K562 (cell line): Measurements from ENCODE around the gene TBC1D2. TPM values are rescaled to one million over a fixed set of nuclear protein-coding genes. Genes with fewer than 3 reads are reported as not detected.
A peak's percentile ranks its signal among the peaks of the same experiment; 100 is the strongest.

Source experiments
- ATAC-seq: fragments of 200-7000 bp; cut with Tn5 transposase; 3 replicates; pipeline ENCODE4 v1.9.1; 2020; ENCODE audit warnings: moderate library complexity
- BruUV-seq: library from RNA; stranded (reverse); fragments of 400-500 nt; replicated peaks from 2 replicates; lab custom pipeline; 2021; lab: Mats Ljungman, UMichigan
- CTCF ChIA-PET: fragments of 300-600 bp; formaldehyde crosslinking; extraction: SDS; loops from one replicate; lab custom pipeline; 2021; ENCODE audit warnings: low intra/inter-chr PET ratio; lab: Yijun Ruan, JAX
- POLR2A ChIA-PET: fragments of 300-600, 350-650 bp; sonication (Branson Sonifier 250); formaldehyde crosslinking; extraction: SDS; loops from one replicate; lab custom pipeline; 2021; ENCODE audit warnings: antibody characterized with exemption, inconsistent platforms; lab: Yijun Ruan, JAX
- DNase-seq, 4 experiments: peaks; one replicate each; pipeline versions ENCODE4 v3.0.0 to v3.0.0-alpha.2; 2011 to 2018; ENCODE audit warnings: low spot score in 3 of 4, mixed read lengths in 3 of 4; ENCODE audit errors: extremely low read depth in 1 of 4
- FAIRE-seq: peaks from 2 replicates; lab custom pipeline; 2011; peaks lifted over from hg19 to GRCh38; lab: Jason Lieb, UNC
- H2AFZ ChIP-seq: 2 replicates; pipeline ENCODE4 v1.6.0; 2011; ENCODE audit warnings: low read depth, low read length, control low read depth, inconsistent platforms
- H3K27ac ChIP-seq: fragments of 200-600 bp; 3 replicates; pipeline ENCODE4 v1.8.0; 2011; ENCODE audit warnings: low read depth, mild to moderate bottlenecking, control low read depth, inconsistent platforms, low read length, moderate library complexity, mixed read lengths; ENCODE audit errors: extremely low read depth
- H3K27me3 ChIP-seq, 2 experiments: fragments of 300-600 bp in 1 of 2; 2 replicates in 1 of 2; 3 replicates in 1 of 2; pipeline versions ENCODE4 v1.6.0 to v1.8.0; 2011; ENCODE audit warnings: inconsistent platforms in 2 of 2, low read length in 2 of 2, mild to moderate bottlenecking in 1 of 2, mixed read lengths in 1 of 2, moderate library complexity in 1 of 2; ENCODE audit not compliant: control insufficient read depth in 2 of 2, insufficient read depth in 2 of 2
- H3K36me3 ChIP-seq: fragments of 300-600 bp; 3 replicates; pipeline ENCODE4 v1.8.0; 2011; ENCODE audit warnings: mild to moderate bottlenecking, low read length, inconsistent platforms; ENCODE audit not compliant: control insufficient read depth, insufficient read depth
- H3K4me1 ChIP-seq, 2 experiments: fragments of 200-600 bp in 1 of 2; replicated peaks in 1 of 2; 2 replicates in 1 of 2; 3 replicates in 1 of 2; pipeline versions ENCODE4 v1.5.1 to v1.8.0; 2011; ENCODE audit warnings: inconsistent platforms in 2 of 2, low read length in 2 of 2, mild to moderate bottlenecking in 1 of 2, mixed read lengths in 1 of 2, moderate library complexity in 1 of 2; ENCODE audit not compliant: control insufficient read depth in 2 of 2, insufficient read depth in 2 of 2
- H3K4me2 ChIP-seq: 2 replicates; pipeline ENCODE4 v1.6.1; 2011; ENCODE audit warnings: low read length, control low read depth, inconsistent platforms, mixed read lengths; ENCODE audit not compliant: insufficient read depth
- H3K4me3 ChIP-seq: fragments of 200-600 bp; sonication (generic), shearing (Covaris generic); 2 replicates; pipeline ENCODE4 v1.5.1; 2016; ENCODE audit warnings: control low read depth, inconsistent platforms
- H3K79me2 ChIP-seq: fragments of 200-600 bp; 3 replicates; pipeline ENCODE4 v1.8.0; 2011; ENCODE audit warnings: low read length, inconsistent platforms; ENCODE audit not compliant: control insufficient read depth, insufficient read depth
- H3K9ac ChIP-seq, 2 experiments: 2 replicates each; pipeline versions ENCODE4 v1.6.0 to v1.6.1; 2011; ENCODE audit warnings: low read depth in 2 of 2, low read length in 2 of 2, control low read depth in 1 of 2, inconsistent platforms in 1 of 2, mild to moderate bottlenecking in 1 of 2, mixed read lengths in 1 of 2; ENCODE audit not compliant: insufficient read depth in 1 of 2
- H3K9me1 ChIP-seq: one replicate; pipeline ENCODE4 v1.6.0; 2011; ENCODE audit warnings: inconsistent platforms, mild to moderate bottlenecking, low read length, moderate library complexity; ENCODE audit not compliant: control insufficient read depth, insufficient read depth
- H3K9me3 ChIP-seq: replicated peaks from 2 replicates; pipeline ENCODE4 v1.5.1; 2011; ENCODE audit warnings: low read depth, low read length, inconsistent platforms; ENCODE audit not compliant: control insufficient read depth, insufficient read depth
- H4K20me1 ChIP-seq: replicated peaks from 2 replicates; pipeline ENCODE4 v1.6.1; 2011; ENCODE audit warnings: low read length, inconsistent platforms, mixed read lengths; ENCODE audit not compliant: control insufficient read depth, insufficient read depth
- AFF4 ChIP-seq: sonication (generic); formaldehyde crosslinking; IDR thresholded peaks from 2 replicates; pipeline ENCODE4 v1.8.0; 2023; ENCODE audit warnings: mild to moderate bottlenecking, missing genetic modification reagents
- CREB1 ChIP-seq, 2 experiments: sonication (generic) in 1 of 2; formaldehyde crosslinking in 1 of 2; IDR thresholded peaks; 2 replicates each; pipeline versions ENCODE4 v1.6.1 to v1.8.0; 2012 to 2022; ENCODE audit warnings: inconsistent platforms in 1 of 2, mild to moderate bottlenecking in 1 of 2, missing genetic modification reagents in 1 of 2, moderate library complexity in 1 of 2
- CXXC5 ChIP-seq: fragments of 250-450 bp; sonication (Bioruptor Pico); IDR thresholded peaks from 2 replicates; pipeline ENCODE4 v1.8.0; 2022; ENCODE audit warnings: inconsistent platforms, mild to moderate bottlenecking, moderate library complexity
- GABPA ChIP-seq: fragments of 200-800 bp; sonication (Bioruptor generic); conservative IDR thresholded peaks from 2 replicates; pipeline ENCODE4 v1.6.1; 2016; ENCODE audit warnings: low read depth, missing genetic modification characterization, missing compliant biosample characterization
- GATA2 ChIP-seq: sonication (generic); formaldehyde crosslinking; IDR thresholded peaks from 2 replicates; pipeline ENCODE4 v1.4.0; 2020; ENCODE audit warnings: mild to moderate bottlenecking, missing genetic modification reagents
- MED1 ChIP-seq: sonication (generic); formaldehyde crosslinking; IDR thresholded peaks from 2 replicates; pipeline ENCODE4 v1.8.1; 2023; ENCODE audit warnings: missing genetic modification reagents, borderline replicate concordance
- MEF2A ChIP-seq: IDR thresholded peaks from 2 replicates; pipeline ENCODE4 v1.6.1; 2011; ENCODE audit warnings: low read depth, mild to moderate bottlenecking, low read length, moderate library complexity; ENCODE audit not compliant: control insufficient read depth
- NR2C1 ChIP-seq, 2 experiments: fragments of 450-650 bp; IDR thresholded peaks; 2 replicates each; pipeline ENCODE4 v1.6.1; 2017; ENCODE audit warnings: mild to moderate bottlenecking in 2 of 2, antibody characterized with exemption in 1 of 2, inconsistent platforms in 1 of 2, missing compliant biosample characterization in 1 of 2, missing genetic modification characterization in 1 of 2
- NR2C2 ChIP-seq, 2 experiments: fragments of 200-800 bp in 1 of 2; sonication (Bioruptor generic) in 1 of 2; sonication (generic) in 1 of 2; formaldehyde crosslinking in 1 of 2; IDR thresholded peaks; 2 replicates each; pipeline versions ENCODE4 v1.6.1 to v1.8.0; 2016 to 2022; ENCODE audit warnings: mild to moderate bottlenecking in 1 of 2, missing compliant biosample characterization in 1 of 2, missing genetic modification characterization in 1 of 2, missing genetic modification reagents in 1 of 2
- NR4A1 ChIP-seq, 2 experiments: fragments of 250-450 bp in 1 of 2; fragments of 450-650 bp in 1 of 2; sonication (Bioruptor Pico) in 1 of 2; IDR thresholded peaks; 2 replicates each; pipeline versions ENCODE4 v1.4.0 to v1.6.1; 2016 to 2020; ENCODE audit warnings: mild to moderate bottlenecking in 2 of 2, missing compliant biosample characterization in 1 of 2, missing genetic modification characterization in 1 of 2, moderate library complexity in 1 of 2
- PRDM10 ChIP-seq: fragments of 450-650 bp; IDR thresholded peaks from 2 replicates; pipeline ENCODE4 v1.6.1; 2018; ENCODE audit not compliant: partially characterized antibody
- ZC3H4 ChIP-seq: sonication (generic); formaldehyde crosslinking; IDR thresholded peaks from 2 replicates; pipeline ENCODE4 v1.9.0; 2021; ENCODE audit warnings: missing genetic modification reagents, borderline replicate concordance
- WGBS: fragments of 100-300 bp; shearing (Covaris generic); methylation state at CpG from one replicate; pipeline ENCODE4 v1.1.6; 2016; ENCODE audit warnings: low coverage, mixed read lengths; ENCODE audit not compliant: insufficient coverage; ENCODE audit errors: missing lambda C conversion rate; 5-methylcytosine and 5-hydroxymethylcytosine counted together
- in situ Hi-C: fragments of 300-500 bp; cut with MboI; formaldehyde crosslinking; loops from 4 replicates; pipeline ENCODE4 v1.15.0; 2018; ENCODE audit warnings: inconsistent platforms, mixed read lengths
- intact Hi-C: fragments of 100-400 bp; cut with micrococcal nuclease; formaldehyde crosslinking; loops from 2 replicates; pipeline ENCODE4 v1.14.2; 2022
- polyA plus RNA-seq, 8 experiments: library from polyadenylated mRNA; depleted of rRNA in 4 of 8; stranded (reverse) in 5 of 8; unstranded in 3 of 8; fragments of >200 nt; fragmentation: Nextera tagmentation in 2 of 8; fragmentation: Illumina TruSeq in 1 of 8; extraction: Ambion mirVana in 2 of 8; extraction: Trizol in 1 of 8; gene quantifications; 2 replicates each; pipeline versions ENCODE4 v1.2.1 to v1.2.3, GENCODE V29; 2011 to 2014; ENCODE audit warnings: inconsistent platforms in 1 of 8, missing spikeins in 1 of 8
- total RNA-seq, 7 experiments: library from RNA; depleted of rRNA in 6 of 7; stranded (reverse); fragments of >200 nt in 6 of 7; fragmentation: Illumina TruSeq in 2 of 7; extraction: Trizol in 2 of 7; gene quantifications; 2 replicates each; pipeline versions ENCODE4 v1.2.1 to v1.2.3, GENCODE V29; 2011 to 2021; ENCODE audit warnings: low replicate concordance in 1 of 7

TBC1D2 gene
- total and polyA plus RNA-seq, 9 of the 15 experiments (the other 6 are each of a cell fraction or from before 2014, with no cell fraction given), result 0.10 to 7.0 (median 2.5) TPM

GRCh38 chr9:98175028-98175569 is 80.3 kb downstream of the TBC1D2 start:
- intact Hi-C loops, result no loop called here
- ChIA-PET CTCF (interaction anchor here (0.6 kb wide), 1 partner anchor 29 kb away, joined by 3 read pairs; no protein-coding TSS in a partner anchor), POLR2A (interaction anchor here (0.7 to 1.8 kb wide), 4 partner anchors 10 to 101 kb away, joined by 3 to 6 read pairs (median 3); partner anchors contain the start of gene TBC1D2)
- Histone ChIP-seq H3K79me2 (peaks cover 72% of the 10 kb centered on the region), H3K4me1 (peaks cover 41 to 45% of the 10 kb centered on the region in 2 experiments; a peak in 4 of 5 replicates), H2AFZ (no peak overlapping the region), H3K9ac (peak overlapping the region; percentile 28 to 78; a peak in 3 of 4 replicates), H3K9me3 (no peaks in the 10 kb centered on the region), H3K4me3 (no peak overlapping the region), H3K9me1 (no peaks in the 10 kb centered on the region), H3K27ac (peak overlapping the region; percentile 62), H3K36me3 (peaks cover 9% of the 10 kb centered on the region; the same call in 2 of the 3 replicates), H3K4me2 (no peak overlapping the region), H3K27me3 (no peaks in the 10 kb centered on the region), H4K20me1 (no peaks in the 10 kb centered on the region; the same call in 1 of the 2 replicates)
- no TSS peak for BruUV-seq
- FAIRE-seq, result no peak
- DNase-seq, result no peak
- peak; percentile 53 for ATAC-seq
- WGBS, result 41% methylated on average over 6 of the region's 6 CpGs
- in situ Hi-C loops, result no loop called here
- TF ChIP-seq NR4A1 (CRISPR knock-in tag; IDR thresholded peaks at IDR 0.05) (no peak), NR4A1 (tag; IDR thresholded peaks at IDR 0.05) (0 out of 2 replicates have a peak, but pooled peaks have one; percentile 18), GABPA (tag) (0 out of 2 replicates have a peak, but pooled peaks have one; percentile 14), ZC3H4 (CRISPR knock-in tag) (no peak), CREB1 (IDR thresholded peaks at IDR 0.05) (no peak), CREB1 (CRISPR knock-in tag; IDR thresholded peaks at IDR 0.05) (0 out of 2 replicates have a peak, but pooled peaks have one; percentile 31), CXXC5 (CRISPR knock-in tag) (no peak), NR2C1 (IDR thresholded peaks at IDR 0.05) (peak; percentile 83), NR2C1 (tag; IDR thresholded peaks at IDR 0.05) (peak; percentile 82), GATA2 (CRISPR knock-in tag) (no peak), MEF2A (no peak), PRDM10 (peak; percentile 21), AFF4 (no peak), MED1 (CRISPR knock-in tag) (no peak), NR2C2 (CRISPR knock-in tag; IDR thresholded peaks at IDR 0.05) (no peak), NR2C2 (tag; IDR thresholded peaks at IDR 0.05) (peak; percentile 63; the same call in 1 of the 2 replicates)
